Psoas muscle (tissue), 8 donors: Measurements from ENCODE around the gene SCYGR2. TPM values are rescaled to one million over a fixed set of nuclear protein-coding genes. Genes with fewer than 3 reads are reported as not detected.

Experiments used
- ATAC-seq, 4 donors: fragments of 200-7000 bp; cut with Tn5 transposase; one replicate each; pipeline ENCODE4 v1.9.1; 2020; ENCODE audit warnings: moderate library complexity in 3 of 4, mild to moderate bottlenecking in 2 of 4
- DNase-seq, 2 donors: peaks; one replicate each; pipeline ENCODE4 v3.0.0-alpha.2; 2020
- H3K27ac ChIP-seq: fragments of 200-600 bp; one replicate; pipeline ENCODE4 v1.8.0; 2022
- H3K27me3 ChIP-seq, 3 donors: fragments of 200-600 bp in 1 of 3; one replicate each; pipeline versions ENCODE4 v1.6.1 to v1.8.0; 2013 to 2022; ENCODE audit warnings: low read length in 2 of 3, mild to moderate bottlenecking in 2 of 3, moderate library complexity in 1 of 3; ENCODE audit not compliant: insufficient read depth in 3 of 3
- H3K36me3 ChIP-seq, 2 donors: fragments of 200-600 bp in 1 of 2; one replicate each; pipeline versions ENCODE4 v1.6.1 to v1.8.0; 2013 to 2022; ENCODE audit warnings: low read depth in 1 of 2, mild to moderate bottlenecking in 1 of 2, moderate library complexity in 1 of 2; ENCODE audit not compliant: insufficient read depth in 1 of 2
- H3K4me1 ChIP-seq: fragments of 200-600 bp; one replicate; pipeline ENCODE4 v1.8.0; 2022
- H3K4me3 ChIP-seq: fragments of 200-600 bp; one replicate; pipeline ENCODE4 v1.8.0; 2022; ENCODE audit warnings: mild to moderate bottlenecking
- H3K9me3 ChIP-seq: fragments of 200-600 bp; one replicate; pipeline ENCODE4 v1.8.0; 2022
- WGBS, 3 donors: extraction: QIAGEN DNeasy Blood & Tissue Kit; methylation state at CpG; one replicate each; pipeline versions ENCODE4 v1.1.6 to v1.1.7; 2013; 5-methylcytosine and 5-hydroxymethylcytosine counted together
- intact Hi-C, 2 donors: fragments of 100-400 bp; cut with DNase I; formaldehyde crosslinking; loops; one replicate each; pipeline versions ENCODE4 v1.11.0 to v1.14.2; 2022
- polyA plus RNA-seq, 3 donors: library from polyadenylated mRNA; stranded (reverse); fragments of 200-250 nt; gene quantifications; one replicate each; pipeline ENCODE4 v1.2.3, GENCODE V29; 2013
- total RNA-seq, 4 donors: library from RNA; stranded (reverse); fragmentation: NEBNext Ultra II Directional in 2 of 4; extraction: Animal tissue kit (Norgen Biotek cat#: 25700) in 2 of 4; gene quantifications; one replicate each; pipeline versions ENCODE4 v1.2.1 to v1.2.4, GENCODE V29; 2021 to 2023
- TF ChIP-seq, protein P1 (sequence below): fragments of 200-600 bp; IDR thresholded peaks from one replicate; pipeline ENCODE4 v1.8.0; 2022; ENCODE audit warnings: antibody characterized with exemption
- donor health status: healthy with polysubstance abuse.
- donor health status: DM: no; HTN: no; CAD: no; lungs with moderate emphysema.
- donor health status: Bipolar disorder and iron deficiency.
- donor health status: healthy.
- donor health status: DM: yes; HTN: yes; CAD: no.
- donor health status: DM: no; HTN: no; CAD: no.
- donor health status: DM: no; HTN: no; CAD: no.
- donor health status: DM: yes; HTN: yes; CAD: no.

Gene SCYGR2
- total and polyA plus RNA-seq, 7 donors = not detected

GRCh38 chr2:227614246-227614645 lies 15.6 kb downstream of the SCYGR2 start:
- Histone ChIP-seq H3K27me3 (peaks cover 0 to 4% (median 0%) of the 10 kb centered on the region in 3 donors), H3K4me3 (no peak overlapping the region), H3K36me3 (no peaks in the 10 kb centered on the region), H3K27ac (no peak overlapping the region), H3K4me1 (no peaks in the 10 kb centered on the region), H3K9me3 (no peaks in the 10 kb centered on the region)
- 92 to 95% (median 92%) methylated on average over 4 of the region's 4 CpGs for WGBS, 3 donors
- TF ChIP-seq, protein P1, sequence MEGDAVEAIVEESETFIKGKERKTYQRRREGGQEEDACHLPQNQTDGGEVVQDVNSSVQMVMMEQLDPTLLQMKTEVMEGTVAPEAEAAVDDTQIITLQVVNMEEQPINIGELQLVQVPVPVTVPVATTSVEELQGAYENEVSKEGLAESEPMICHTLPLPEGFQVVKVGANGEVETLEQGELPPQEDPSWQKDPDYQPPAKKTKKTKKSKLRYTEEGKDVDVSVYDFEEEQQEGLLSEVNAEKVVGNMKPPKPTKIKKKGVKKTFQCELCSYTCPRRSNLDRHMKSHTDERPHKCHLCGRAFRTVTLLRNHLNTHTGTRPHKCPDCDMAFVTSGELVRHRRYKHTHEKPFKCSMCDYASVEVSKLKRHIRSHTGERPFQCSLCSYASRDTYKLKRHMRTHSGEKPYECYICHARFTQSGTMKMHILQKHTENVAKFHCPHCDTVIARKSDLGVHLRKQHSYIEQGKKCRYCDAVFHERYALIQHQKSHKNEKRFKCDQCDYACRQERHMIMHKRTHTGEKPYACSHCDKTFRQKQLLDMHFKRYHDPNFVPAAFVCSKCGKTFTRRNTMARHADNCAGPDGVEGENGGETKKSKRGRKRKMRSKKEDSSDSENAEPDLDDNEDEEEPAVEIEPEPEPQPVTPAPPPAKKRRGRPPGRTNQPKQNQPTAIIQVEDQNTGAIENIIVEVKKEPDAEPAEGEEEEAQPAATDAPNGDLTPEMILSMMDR = no peak
- ATAC-seq = no peak
- DNase-seq = no peak
- intact Hi-C loops = no loop called here

DNA sequence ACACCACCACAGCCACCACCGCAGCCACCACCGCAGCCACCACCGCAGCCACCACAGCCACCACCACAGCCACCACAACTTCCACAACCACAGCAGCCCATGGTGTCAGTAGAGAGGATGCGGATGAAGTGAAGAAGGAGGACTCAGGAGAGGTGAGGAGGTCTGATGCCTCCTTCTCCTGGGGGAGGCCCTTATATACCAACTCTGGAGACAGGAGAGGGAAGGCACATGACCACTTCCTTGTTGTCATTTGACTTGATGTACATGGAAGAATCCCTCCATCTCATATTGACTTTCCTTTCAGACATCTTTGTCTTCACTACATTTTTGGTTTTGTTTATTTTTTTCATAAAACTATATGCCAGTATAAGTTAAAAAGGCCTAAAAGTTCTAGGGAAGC lies 16.0 kb downstream of the SCYGR2 start, which contains the start of gene SCYGR3:
Gene SCYGR3, minus strand, starts transcription at position 101 of the 400 bp plus-strand sequence. Its CDS starts 0 bp downstream, at position 101.
- WGBS, 3 donors = 83 to 100% (median 100%) methylated on average over 1 to 3 of the region's 4 CpGs
- H3K36me3 ChIP-seq = no peaks in the 10 kb centered on the region
- no peak for DNase-seq
- no peak within 1 kb of the TSS for H3K4me3 ChIP-seq
- H3K27me3 ChIP-seq = peaks cover 0 to 4% (median 0%) of the 10 kb centered on the region in 3 donors
- TF ChIP-seq, protein P1 = no peak
- H3K4me1 ChIP-seq = no peaks in the 10 kb centered on the region
- H3K9me3 ChIP-seq = no peaks in the 10 kb centered on the region
- H3K27ac ChIP-seq = no peak within 1 kb of the TSS
- intact Hi-C loops = no loop called here
- ATAC-seq = no peak

DNA sequence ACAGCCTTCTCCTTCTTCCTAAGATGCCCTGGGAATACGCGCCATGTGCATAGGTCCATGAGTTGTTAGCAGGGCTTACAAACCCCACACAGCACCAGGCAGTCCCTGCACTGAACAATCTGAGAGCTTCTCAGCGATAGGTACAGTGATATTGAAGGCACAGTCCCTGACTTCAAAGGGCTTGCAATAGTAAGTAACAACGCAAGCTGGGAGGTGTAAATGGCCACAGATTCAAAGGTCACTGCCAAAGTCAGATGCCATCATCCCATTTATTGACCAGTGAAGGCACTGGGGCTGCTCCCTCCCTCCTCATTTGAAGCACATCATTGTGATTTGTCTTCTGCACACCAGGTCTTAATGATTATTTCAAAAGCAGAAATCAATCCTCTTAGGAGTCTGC lies 16.5 kb downstream of the SCYGR2 start:
- intact Hi-C loops = no loop called here
- 91 to 96% (median 93%) methylated on average over 4 of the region's 4 CpGs for WGBS, 3 donors
- H3K27ac ChIP-seq = no peak overlapping the region
- H3K4me1 ChIP-seq = no peaks in the 10 kb centered on the region
- ATAC-seq (no peak), DNase-seq (no peak)
- H3K36me3 ChIP-seq = no peaks in the 10 kb centered on the region
- no peaks in the 10 kb centered on the region for H3K9me3 ChIP-seq
- H3K4me3 ChIP-seq = no peak overlapping the region
- H3K27me3 ChIP-seq = peaks cover 0 to 4% (median 0%) of the 10 kb centered on the region in 3 donors
- TF ChIP-seq, protein P1 = no peak

DNA sequence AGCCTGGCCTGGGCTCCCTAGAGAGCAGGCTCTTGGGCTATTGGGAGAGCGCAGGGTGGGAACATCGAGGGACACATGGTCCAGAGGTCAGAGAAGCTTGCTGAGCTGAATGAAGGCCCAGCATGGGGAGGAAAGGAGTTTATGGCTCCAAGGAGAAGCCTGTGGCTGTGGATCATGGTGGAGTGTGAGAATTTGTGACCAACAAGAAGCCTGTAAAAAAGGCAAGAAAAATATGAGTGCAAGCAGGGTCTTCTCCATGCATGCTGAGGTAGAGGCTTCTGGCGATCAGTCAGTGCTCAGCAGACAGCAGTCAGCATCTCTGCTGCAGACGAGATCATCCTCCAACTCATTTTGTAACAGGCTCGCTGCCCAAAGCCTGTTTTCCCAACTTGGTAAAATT lies 17.2 kb downstream of the SCYGR2 start:
- WGBS, 3 donors = 48 to 58% (median 50%) methylated on average over 5 of the region's 5 CpGs
- Histone ChIP-seq H3K4me1 (no peaks in the 10 kb centered on the region), H3K9me3 (no peaks in the 10 kb centered on the region), H3K4me3 (no peak overlapping the region), H3K27ac (no peak overlapping the region), H3K36me3 (no peaks in the 10 kb centered on the region), H3K27me3 (peaks cover 0 to 4% (median 0%) of the 10 kb centered on the region in 3 donors)
- intact Hi-C loops = no loop called here
- TF ChIP-seq, protein P1 = no peak
- ATAC-seq = no peak
- no peak for DNase-seq

GRCh38 chr2:227616631-227617030 lies 17.9 kb downstream of the SCYGR2 start:
- TF ChIP-seq, protein P1 = no peak
- Histone ChIP-seq H3K27ac (no peak overlapping the region), H3K27me3 (peaks cover 0 to 4% (median 0%) of the 10 kb centered on the region in 3 donors), H3K36me3 (no peaks in the 10 kb centered on the region), H3K9me3 (no peaks in the 10 kb centered on the region), H3K4me3 (no peak overlapping the region), H3K4me1 (no peaks in the 10 kb centered on the region)
- 47 to 52% (median 49%) methylated on average over 4 of the region's 4 CpGs for WGBS, 3 donors
- intact Hi-C loops = no loop called here
- DNase-seq (no peak), ATAC-seq (no peak)
